GM12878 (cell line): ENCODE data around the gene TP53BP1. TPM values are rescaled to one million over a fixed set of nuclear protein-coding genes. Genes with fewer than 3 reads are reported as not detected.

Experiments
- ATAC-seq: fragments of 200-7000 bp; cut with Tn5 transposase; 3 replicates; pipeline ENCODE4 v1.9.1; 2020; ENCODE audit warnings: mild to moderate bottlenecking, moderate library complexity
- BruUV-seq: library from RNA; stranded (reverse); fragments of 400-500 nt; replicated peaks from 2 replicates; lab custom pipeline; 2021; lab: Mats Ljungman, UMichigan
- CTCF ChIA-PET: fragments of 300-600 bp; sonication (Branson Sonifier 250); formaldehyde crosslinking; extraction: SDS; loops from one replicate; lab custom pipeline; 2021; ENCODE audit warnings: inconsistent platforms; lab: Yijun Ruan, JAX
- POLR2A ChIA-PET: fragments of 350-600 bp; formaldehyde crosslinking; extraction: SDS; loops from one replicate; lab custom pipeline; 2021; ENCODE audit warnings: inconsistent platforms; lab: Charles Lee
- RAD21 ChIA-PET: fragments of 300-600 bp; sonication (Branson Sonifier 250); formaldehyde crosslinking; loops from one replicate; lab custom pipeline; 2023; ENCODE audit warnings: antibody characterized with exemption; ENCODE audit not compliant: unreplicated experiment; lab: Charles Lee
- SMC1A ChIA-PET: fragments of 300-600 bp; sonication (Branson Sonifier 250); formaldehyde crosslinking; loops from one replicate; lab custom pipeline; 2023; ENCODE audit not compliant: unreplicated experiment, uncharacterized antibody; lab: Charles Lee
- DNase-seq: peaks from one replicate; pipeline ENCODE4 v3.0.0-alpha.2; 2011; ENCODE audit warnings: low read depth, low spot score
- FAIRE-seq: peaks from 3 replicates; lab custom pipeline; 2011; peaks lifted over from hg19 to GRCh38; lab: Jason Lieb, UNC
- H2AFZ ChIP-seq: 2 replicates; pipeline ENCODE4 v1.6.0; 2011; ENCODE audit warnings: low read depth, low read length, control low read depth; ENCODE audit not compliant: control insufficient read depth
- H3K27ac ChIP-seq: 2 replicates; pipeline ENCODE4 v1.5.1; 2011; ENCODE audit warnings: control low read depth; ENCODE audit not compliant: control insufficient read depth, insufficient read depth
- H3K27me3 ChIP-seq, 2 experiments: replicated peaks in 1 of 2; 2 replicates each; pipeline versions ENCODE4 v1.6.0 to v1.6.1; 2011; ENCODE audit warnings: low read length in 1 of 2; ENCODE audit not compliant: control insufficient read depth in 2 of 2, insufficient read depth in 2 of 2
- H3K36me3 ChIP-seq, 2 experiments: 2 replicates each; pipeline ENCODE4 v1.5.1; 2011; ENCODE audit warnings: low read length in 1 of 2; ENCODE audit not compliant: control insufficient read depth in 2 of 2, insufficient read depth in 2 of 2
- H3K4me1 ChIP-seq: 2 replicates; pipeline ENCODE4 v1.6.1; 2011; ENCODE audit warnings: mild to moderate bottlenecking, low read length, moderate library complexity, mixed read lengths; ENCODE audit not compliant: control insufficient read depth, insufficient read depth
- H3K4me2 ChIP-seq: 2 replicates; pipeline ENCODE4 v1.6.0; 2011; ENCODE audit warnings: control low read depth; ENCODE audit not compliant: control insufficient read depth, insufficient read depth
- H3K4me3 ChIP-seq: fragments of 200-600 bp; sonication (generic); 2 replicates; pipeline ENCODE4 v1.5.1; 2016
- H3K79me2 ChIP-seq: 2 replicates; pipeline ENCODE4 v1.6.0; 2011; ENCODE audit warnings: low read length; ENCODE audit not compliant: control insufficient read depth, insufficient read depth
- H3K9ac ChIP-seq: 2 replicates; pipeline ENCODE4 v1.8.0; 2011; ENCODE audit warnings: low read length, control low read depth, mixed read lengths; ENCODE audit not compliant: control insufficient read depth, insufficient read depth
- H3K9me3 ChIP-seq: replicated peaks from 3 replicates; pipeline ENCODE4 v1.5.1; 2011; ENCODE audit warnings: mild to moderate bottlenecking, low read length; ENCODE audit not compliant: control insufficient read depth, insufficient read depth
- H4K20me1 ChIP-seq: 2 replicates; pipeline ENCODE4 v1.6.0; 2011; ENCODE audit not compliant: control insufficient read depth, insufficient read depth
- ATF7 ChIP-seq: fragments of 450-650 bp; IDR thresholded peaks from 2 replicates; pipeline ENCODE4 v1.6.1; 2016; ENCODE audit warnings: low read depth, mild to moderate bottlenecking
- CREB1 ChIP-seq: IDR thresholded peaks from 2 replicates; pipeline ENCODE4 v1.6.1; 2012; ENCODE audit warnings: low read depth, mild to moderate bottlenecking, inconsistent platforms
- KLF5 ChIP-seq: fragments of 450-650 bp; IDR thresholded peaks from 2 replicates; pipeline ENCODE4 v1.6.1; 2014; ENCODE audit warnings: mild to moderate bottlenecking; ENCODE audit not compliant: partially characterized antibody
- MEF2B ChIP-seq: fragments of 450-650 bp; IDR thresholded peaks from 2 replicates; pipeline ENCODE4 v1.6.1; 2018; ENCODE audit warnings: mild to moderate bottlenecking, moderate library complexity; ENCODE audit not compliant: partially characterized antibody, poor library complexity, severe bottlenecking
- POLR2AphosphoS5 ChIP-seq: IDR thresholded peaks from 2 replicates; pipeline ENCODE4 v1.6.1; 2011; ENCODE audit warnings: mild to moderate bottlenecking, low read length, inconsistent platforms
- PRDM15 ChIP-seq: fragments of 450-650 bp; formaldehyde crosslinking; IDR thresholded peaks from 2 replicates; pipeline ENCODE4 v1.4.0; 2020; ENCODE audit warnings: mild to moderate bottlenecking, moderate library complexity
- RAD21 ChIP-seq: IDR thresholded peaks from 2 replicates; pipeline ENCODE4 v1.6.1; 2011; ENCODE audit warnings: mild to moderate bottlenecking, low read depth, low read length, moderate library complexity; ENCODE audit not compliant: insufficient read depth
- RBBP5 ChIP-seq: fragments of 200-600 bp; sonication (generic); conservative IDR thresholded peaks from 2 replicates; pipeline ENCODE4 v1.6.1; 2016
- RUNX3 ChIP-seq: IDR thresholded peaks from 2 replicates; pipeline ENCODE4 v1.6.1; 2012; ENCODE audit warnings: low read length, inconsistent platforms
- SUPT20H ChIP-seq: IDR thresholded peaks from 2 replicates; pipeline ENCODE4 v1.6.1; 2011; ENCODE audit warnings: low read depth, mild to moderate bottlenecking, low read length, moderate library complexity, borderline replicate concordance; ENCODE audit not compliant: control insufficient read depth
- SUZ12 ChIP-seq: fragments of 200-600 bp; sonication (generic); IDR thresholded peaks from one replicate; pipeline ENCODE4 v1.6.1; 2018; ENCODE audit warnings: antibody characterized with exemption, mild to moderate bottlenecking; ENCODE audit not compliant: unreplicated experiment
- WRNIP1 ChIP-seq: IDR thresholded peaks from 2 replicates; pipeline ENCODE4 v1.6.1; 2011; ENCODE audit warnings: low read depth, low read length, improper control_type of control experiment, borderline replicate concordance
- ZZZ3 ChIP-seq: IDR thresholded peaks from 2 replicates; pipeline ENCODE4 v1.6.1; 2011; ENCODE audit warnings: low read depth; ENCODE audit not compliant: control insufficient read depth, insufficient read length
- WGBS: methylation state at CpG from one replicate; pipeline ENCODE4 v1.1.6; 2016; ENCODE audit warnings: low lambda C conversion rate; ENCODE audit not compliant: insufficient replicate concordance, insufficient coverage; ENCODE audit errors: missing lambda C conversion rate; 5-methylcytosine and 5-hydroxymethylcytosine counted together
- in situ Hi-C: fragments of 300-500 bp; cut with MboI; formaldehyde crosslinking; loops from 9 replicates; pipeline ENCODE4 v1.14.3; 2018; ENCODE audit warnings: mixed read lengths
- intact Hi-C: fragments of 100-400 bp; cut with micrococcal nuclease; formaldehyde crosslinking; loops from one replicate; pipeline ENCODE4 v1.14.2; 2022; ENCODE audit not compliant: unreplicated experiment
- polyA plus RNA-seq, 11 experiments: library from polyadenylated mRNA; depleted of rRNA in 4 of 11; unstranded in 6 of 11; stranded (reverse) in 5 of 11; fragments of >200 nt; fragmentation: Nextera tagmentation in 4 of 11; fragmentation: Illumina TruSeq in 1 of 11; extraction: Ambion mirVana in 4 of 11; extraction: Trizol in 1 of 11; gene quantifications; 1 replicate in 1 of 11; 2 replicates in 10 of 11; pipeline versions ENCODE4 v1.2.1 to v1.2.3, GENCODE V29; 2011 to 2016; ENCODE audit warnings: inconsistent platforms in 2 of 11, missing spikeins in 2 of 11, low read depth in 1 of 11
- total RNA-seq, 4 experiments: library from RNA; depleted of rRNA in 3 of 4; stranded (reverse); fragments of >200 nt in 3 of 4; fragmentation: Illumina TruSeq in 1 of 4; extraction: Trizol in 1 of 4; gene quantifications; 2 replicates each; pipeline versions ENCODE4 v1.2.1 to v1.2.3, GENCODE V29; 2013 to 2021
- TF ChIP-seq, protein P1 (sequence below): IDR thresholded peaks from 2 replicates; pipeline ENCODE4 v1.6.1; 2011; ENCODE audit warnings: mild to moderate bottlenecking, low read depth, low read length, moderate library complexity; ENCODE audit not compliant: insufficient replicate concordance
- TF ChIP-seq, protein P2 (sequence below): fragments of 450-650 bp; IDR thresholded peaks from 2 replicates; pipeline ENCODE4 v1.6.1; 2017; ENCODE audit warnings: mild to moderate bottlenecking, moderate library complexity

Gene TP53BP1
- total and polyA plus RNA-seq, 10 of the 15 experiments (the other 5 are each of a cell fraction or from before 2014, with no cell fraction given), result 6.2 to 50.2 (median 19.3) TPM

DNA sequence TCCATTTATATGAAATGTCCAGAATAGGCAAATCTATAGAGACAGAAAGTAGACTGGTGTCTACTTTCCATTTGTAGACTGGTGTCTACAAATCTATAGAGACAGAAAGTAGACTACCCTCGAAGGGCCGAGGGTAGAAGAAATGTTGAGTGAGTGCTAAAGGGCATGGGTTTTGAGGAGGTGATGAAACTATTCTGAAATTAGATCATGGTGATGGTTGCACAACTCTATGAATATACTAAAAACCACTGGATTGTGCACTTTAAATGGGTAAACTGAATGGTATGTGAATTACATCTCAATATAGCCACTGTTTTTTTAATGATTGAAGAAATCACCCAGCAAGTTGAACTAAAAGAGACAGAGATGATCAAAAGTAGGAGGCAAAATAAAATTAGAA is 27.9 kb downstream of the TP53BP1 start (continued):
- no peak for TF ChIP-seq PRDM15 (CRISPR knock-in tag)
- TF ChIP-seq, all 136 proteins: peak for 0

GRCh38 chr15:43463998-43464397 is 29.0 kb downstream of the TP53BP1 start:
- intact Hi-C loops, result no loop called here
- Histone ChIP-seq H3K79me2 (no peaks in the 10 kb centered on the region), H4K20me1 (no peaks in the 10 kb centered on the region), H3K4me1 (no peaks in the 10 kb centered on the region), H3K27me3 (no peaks in the 10 kb centered on the region), H3K4me2 (no peak overlapping the region), H3K4me3 (no peak overlapping the region), H3K9me3 (no peaks in the 10 kb centered on the region), H3K27ac (no peak overlapping the region), H3K36me3 (peaks cover 0 to 3% of the 10 kb centered on the region in 2 experiments; a peak in 2 of 4 replicates), H3K9ac (no peak overlapping the region), H2AFZ (no peak overlapping the region)
- ChIA-PET POLR2A (no interaction called here), CTCF (no interaction called here), SMC1A (no interaction called here), RAD21 (no interaction called here)
- no peak for TF ChIP-seq CREB1
- TF ChIP-seq, protein P1, sequence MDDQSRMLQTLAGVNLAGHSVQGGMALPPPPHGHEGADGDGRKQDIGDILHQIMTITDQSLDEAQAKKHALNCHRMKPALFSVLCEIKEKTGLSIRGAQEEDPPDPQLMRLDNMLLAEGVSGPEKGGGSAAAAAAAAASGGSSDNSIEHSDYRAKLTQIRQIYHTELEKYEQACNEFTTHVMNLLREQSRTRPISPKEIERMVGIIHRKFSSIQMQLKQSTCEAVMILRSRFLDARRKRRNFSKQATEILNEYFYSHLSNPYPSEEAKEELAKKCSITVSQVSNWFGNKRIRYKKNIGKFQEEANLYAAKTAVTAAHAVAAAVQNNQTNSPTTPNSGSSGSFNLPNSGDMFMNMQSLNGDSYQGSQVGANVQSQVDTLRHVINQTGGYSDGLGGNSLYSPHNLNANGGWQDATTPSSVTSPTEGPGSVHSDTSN, result no peak
- no peak for TF ChIP-seq MEF2B
- TF ChIP-seq, protein P2, sequence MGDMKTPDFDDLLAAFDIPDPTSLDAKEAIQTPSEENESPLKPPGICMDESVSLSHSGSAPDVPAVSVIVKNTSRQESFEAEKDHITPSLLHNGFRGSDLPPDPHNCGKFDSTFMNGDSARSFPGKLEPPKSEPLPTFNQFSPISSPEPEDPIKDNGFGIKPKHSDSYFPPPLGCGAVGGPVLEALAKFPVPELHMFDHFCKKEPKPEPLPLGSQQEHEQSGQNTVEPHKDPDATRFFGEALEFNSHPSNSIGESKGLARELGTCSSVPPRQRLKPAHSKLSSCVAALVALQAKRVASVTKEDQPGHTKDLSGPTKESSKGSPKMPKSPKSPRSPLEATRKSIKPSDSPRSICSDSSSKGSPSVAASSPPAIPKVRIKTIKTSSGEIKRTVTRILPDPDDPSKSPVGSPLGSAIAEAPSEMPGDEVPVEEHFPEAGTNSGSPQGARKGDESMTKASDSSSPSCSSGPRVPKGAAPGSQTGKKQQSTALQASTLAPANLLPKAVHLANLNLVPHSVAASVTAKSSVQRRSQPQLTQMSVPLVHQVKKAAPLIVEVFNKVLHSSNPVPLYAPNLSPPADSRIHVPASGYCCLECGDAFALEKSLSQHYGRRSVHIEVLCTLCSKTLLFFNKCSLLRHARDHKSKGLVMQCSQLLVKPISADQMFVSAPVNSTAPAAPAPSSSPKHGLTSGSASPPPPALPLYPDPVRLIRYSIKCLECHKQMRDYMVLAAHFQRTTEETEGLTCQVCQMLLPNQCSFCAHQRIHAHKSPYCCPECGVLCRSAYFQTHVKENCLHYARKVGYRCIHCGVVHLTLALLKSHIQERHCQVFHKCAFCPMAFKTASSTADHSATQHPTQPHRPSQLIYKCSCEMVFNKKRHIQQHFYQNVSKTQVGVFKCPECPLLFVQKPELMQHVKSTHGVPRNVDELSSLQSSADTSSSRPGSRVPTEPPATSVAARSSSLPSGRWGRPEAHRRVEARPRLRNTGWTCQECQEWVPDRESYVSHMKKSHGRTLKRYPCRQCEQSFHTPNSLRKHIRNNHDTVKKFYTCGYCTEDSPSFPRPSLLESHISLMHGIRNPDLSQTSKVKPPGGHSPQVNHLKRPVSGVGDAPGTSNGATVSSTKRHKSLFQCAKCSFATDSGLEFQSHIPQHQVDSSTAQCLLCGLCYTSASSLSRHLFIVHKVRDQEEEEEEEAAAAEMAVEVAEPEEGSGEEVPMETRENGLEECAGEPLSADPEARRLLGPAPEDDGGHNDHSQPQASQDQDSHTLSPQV, result no peak
- TF ChIP-seq SUPT20H, result no peak
- no peak for TF ChIP-seq WRNIP1
- TF ChIP-seq ATF7, result no peak
- no peak for TF ChIP-seq RUNX3
- TF ChIP-seq POLR2AphosphoS5, result no peak
- TF ChIP-seq KLF5, result no peak
- TF ChIP-seq RBBP5, result no peak
- TF ChIP-seq ZZZ3, result no peak
- no peak for TF ChIP-seq SUZ12
- no peak for TF ChIP-seq RAD21
- DNase-seq (no peak), ATAC-seq (no peak), FAIRE-seq (no peak)
- WGBS, result 100% methylated on average over 1 of the region's 1 CpG
- BruUV-seq, result no TSS peak
- in situ Hi-C loops, result no loop called here
